Kasumi-1 (cell line): ENCODE data around the gene COPG2.
A peak's percentile ranks its signal among the peaks of the same experiment; 100 is the strongest.

ENCODE experiments used
- DNase-seq, 2 experiments: peaks; one replicate each; lab custom pipeline; 2025; lab: John Stamatoyannopoulos, UW

The COPG2 gene

DNA sequence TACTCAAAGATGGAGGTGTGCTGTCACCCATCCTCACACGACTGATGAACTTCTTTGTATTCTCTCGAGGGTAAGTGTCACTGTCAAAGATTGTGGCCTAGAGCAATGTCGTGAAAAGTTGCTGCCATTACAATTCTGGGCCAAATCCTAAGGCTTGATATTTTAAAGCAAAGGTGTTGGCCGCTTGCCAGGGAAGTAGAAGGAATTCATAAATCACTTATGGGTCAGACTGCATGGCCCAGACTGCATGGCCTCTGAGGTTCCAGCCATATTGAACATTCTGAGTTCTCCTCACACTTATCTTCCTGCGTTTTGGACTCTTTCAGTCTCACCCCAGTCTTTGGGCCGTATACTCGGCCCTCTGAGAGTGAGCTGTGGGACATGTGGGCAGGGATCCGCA, 168.1 kb downstream of the COPG2 start:
- DNase-seq, result no peak

DNA sequence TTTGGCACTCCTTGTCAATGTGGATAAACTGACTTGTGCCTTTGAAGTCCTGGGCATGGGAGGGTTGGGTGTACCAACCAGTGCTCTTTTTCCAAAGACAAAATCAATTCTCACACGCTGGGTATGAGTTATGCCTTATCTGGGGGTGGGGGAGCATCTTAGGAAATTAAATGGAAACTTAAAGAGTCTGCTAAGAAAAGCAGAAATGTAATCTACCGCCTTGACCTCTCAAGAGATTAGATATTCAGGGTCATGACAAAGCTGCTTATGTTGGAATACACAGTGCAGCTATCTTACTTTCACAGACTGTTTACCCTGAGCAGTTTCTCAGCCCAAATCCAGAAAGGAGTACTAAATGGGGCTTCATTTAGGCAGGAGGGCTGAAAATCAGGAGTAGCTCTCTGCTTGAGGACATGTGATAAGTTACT, 174.1 kb downstream of the COPG2 start:
- no peak for DNase-seq

DNA sequence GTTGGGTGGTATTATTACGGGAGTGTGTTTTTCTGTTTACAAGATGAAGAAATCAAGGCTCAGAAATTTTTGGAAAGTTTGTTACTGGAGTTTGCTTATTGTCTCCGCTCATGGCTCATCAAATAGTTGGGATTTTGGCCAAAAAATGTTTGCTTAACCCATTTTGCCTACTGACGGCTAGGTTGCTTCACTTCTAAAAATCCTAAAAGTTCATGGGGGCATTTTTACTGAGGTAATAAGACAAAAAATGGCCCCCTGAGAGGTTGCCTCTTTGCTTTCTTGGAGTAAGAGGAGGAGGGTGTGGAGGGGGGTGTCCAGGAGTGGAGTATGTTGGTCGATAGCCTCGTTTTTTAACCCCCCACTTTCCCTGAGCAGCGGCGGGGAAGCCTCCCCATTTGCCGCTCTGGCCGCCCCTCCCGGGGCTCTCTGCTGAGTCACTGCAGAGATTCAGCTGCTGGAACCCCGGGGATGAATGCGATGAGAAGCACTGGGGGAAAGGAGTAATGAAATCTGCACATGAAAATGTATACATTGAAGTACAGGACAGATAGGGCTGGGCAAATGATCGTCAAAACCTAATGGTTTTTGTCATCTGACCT, 175.2 kb downstream of the COPG2 start:
- DNase-seq, result no peak

DNA sequence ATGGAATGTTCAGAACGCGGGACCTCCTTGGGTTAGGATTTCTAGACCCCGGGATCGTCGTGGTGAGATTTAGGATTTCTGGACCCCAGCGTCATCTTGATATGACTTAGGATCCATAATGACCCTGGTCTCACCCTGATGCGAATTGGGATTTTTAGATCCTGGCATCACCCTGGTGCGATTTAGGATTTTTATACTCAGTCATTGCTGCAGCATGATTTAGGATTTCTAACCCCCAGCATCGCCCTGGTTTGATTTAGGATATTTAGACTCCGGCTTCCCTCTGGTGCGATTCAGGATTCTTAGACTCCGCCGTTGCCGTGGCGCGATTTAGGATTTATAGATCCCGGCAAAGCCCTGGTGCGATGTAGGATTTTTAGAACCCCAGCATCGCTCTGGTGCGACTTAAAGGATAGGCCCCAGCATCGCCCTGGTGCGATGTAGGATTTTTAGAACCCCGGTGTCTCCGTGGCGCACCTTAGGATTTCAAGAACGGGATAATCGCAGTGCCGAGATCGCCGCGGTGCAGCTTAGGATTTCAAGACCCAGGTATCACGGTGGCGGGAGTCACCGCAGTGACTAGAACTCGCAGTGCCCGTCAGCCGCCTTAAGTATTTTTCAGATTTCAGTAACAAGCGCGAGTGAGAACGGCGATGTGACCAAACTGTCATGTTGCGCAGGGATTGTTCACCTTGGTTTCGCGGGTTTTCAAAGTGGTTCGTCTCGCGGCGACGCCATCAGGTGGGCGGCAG, 175.8 kb downstream of the COPG2 start:
- DNase-seq, result no peak

DNA sequence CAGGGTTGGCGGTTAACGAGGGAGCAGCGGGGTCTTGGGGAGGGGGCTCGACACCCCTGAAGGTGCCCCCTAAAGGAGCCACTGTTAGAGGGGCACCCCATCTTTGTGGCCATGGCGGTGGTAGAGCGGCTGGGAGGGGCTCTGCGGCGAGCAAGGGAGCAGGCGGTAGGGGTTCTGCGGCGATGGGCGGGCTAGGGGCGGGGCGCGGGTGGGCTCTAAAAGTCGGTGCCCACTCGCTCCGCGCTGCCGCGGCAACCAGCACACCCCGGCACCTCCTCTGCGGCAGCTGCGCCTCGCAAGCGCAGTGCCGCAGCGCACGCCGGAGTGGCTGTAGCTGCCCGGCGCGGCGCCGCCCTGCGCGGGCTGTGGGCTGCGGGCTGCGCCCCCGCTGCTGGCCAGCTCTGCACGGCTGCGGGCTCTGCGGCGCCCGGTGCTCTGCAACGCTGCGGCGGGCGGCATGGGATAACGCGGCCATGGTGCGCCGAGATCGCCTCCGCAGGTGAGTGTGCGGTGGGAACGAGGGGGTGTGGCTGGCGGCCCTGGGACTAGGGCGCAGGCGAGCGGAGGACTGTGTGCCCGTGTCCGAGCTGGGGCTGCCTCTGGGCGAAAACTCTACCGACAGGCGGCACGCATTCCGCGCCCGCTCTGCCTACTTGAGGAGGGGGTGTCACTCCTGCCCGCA, 176.6 kb downstream of the COPG2 start, which contains the start of gene MEST:
TSS of gene MEST (plus strand) at position 245 of the 682 bp plus-strand sequence. CDS start at position 474, 229 bp downstream.
- DNase-seq, result no peak

DNA sequence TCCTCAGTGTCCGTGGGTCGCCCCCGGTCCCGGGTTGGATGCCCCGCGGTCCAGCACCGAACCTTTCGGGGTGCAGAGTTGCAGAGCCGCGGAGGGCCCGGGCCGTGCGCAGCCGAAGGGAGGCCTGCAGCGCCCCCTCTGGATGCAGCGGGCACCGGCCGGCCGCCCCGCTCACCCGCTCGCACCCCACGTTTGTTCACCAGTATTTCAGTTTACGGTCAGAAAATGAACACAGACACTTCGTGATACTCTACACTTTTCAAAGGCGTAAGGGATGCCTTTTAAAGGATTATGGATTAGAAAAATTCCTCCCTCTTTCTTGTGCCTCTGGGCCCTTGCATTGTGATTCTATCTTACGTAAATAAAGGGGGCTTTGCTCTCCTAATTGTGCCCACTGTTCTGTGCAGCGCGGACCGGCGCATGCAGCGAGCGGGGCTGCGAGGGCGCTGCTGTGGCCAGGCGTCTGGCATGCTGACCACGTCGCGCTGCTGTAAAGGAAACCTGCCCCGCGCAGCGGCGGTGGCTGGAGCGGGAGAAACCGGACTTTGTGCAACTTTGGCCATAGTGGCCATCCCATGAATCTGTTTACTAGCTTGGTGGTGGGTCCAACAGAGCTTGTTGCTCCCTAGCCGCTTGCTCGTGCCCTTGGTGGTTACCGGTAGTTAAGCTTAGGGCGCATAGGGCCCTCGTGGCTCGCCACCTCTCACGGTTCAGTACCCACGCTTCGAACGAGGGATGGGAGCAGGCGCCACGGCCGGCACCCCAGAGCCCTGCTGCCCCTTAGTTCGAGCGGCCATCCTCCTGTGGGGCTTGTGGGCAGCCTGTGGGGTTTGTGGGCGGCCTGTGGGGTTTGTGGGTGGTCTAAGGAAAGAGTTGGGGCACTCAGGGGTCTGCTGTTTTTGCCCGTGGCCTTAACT, 177.4 kb downstream of the COPG2 start:
- no peak for DNase-seq

DNA sequence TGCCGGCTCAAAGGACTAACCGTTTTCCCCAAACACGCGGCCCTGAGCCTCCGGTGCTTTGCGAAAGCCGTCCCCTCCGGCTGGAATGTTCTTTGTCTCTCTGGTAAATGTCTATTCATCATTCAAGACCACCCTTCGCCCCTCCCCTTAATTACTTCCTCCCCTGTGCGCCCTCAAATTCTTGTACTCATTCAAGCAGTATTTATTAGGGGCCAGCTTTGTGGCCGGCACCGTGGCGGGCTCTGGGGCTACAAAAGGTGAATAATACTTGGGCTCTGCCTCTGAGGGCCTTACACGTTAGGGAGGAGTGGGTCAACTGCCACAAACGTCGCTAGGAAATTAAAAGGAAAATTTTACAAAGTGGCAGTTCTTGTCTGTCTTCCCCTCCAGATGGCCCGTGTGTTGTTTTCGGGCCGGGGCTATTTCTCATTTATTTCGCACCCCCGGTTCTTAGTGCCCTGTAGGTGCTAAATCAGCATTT, 178.2 kb downstream of the COPG2 start:
- no peak for DNase-seq

DNA sequence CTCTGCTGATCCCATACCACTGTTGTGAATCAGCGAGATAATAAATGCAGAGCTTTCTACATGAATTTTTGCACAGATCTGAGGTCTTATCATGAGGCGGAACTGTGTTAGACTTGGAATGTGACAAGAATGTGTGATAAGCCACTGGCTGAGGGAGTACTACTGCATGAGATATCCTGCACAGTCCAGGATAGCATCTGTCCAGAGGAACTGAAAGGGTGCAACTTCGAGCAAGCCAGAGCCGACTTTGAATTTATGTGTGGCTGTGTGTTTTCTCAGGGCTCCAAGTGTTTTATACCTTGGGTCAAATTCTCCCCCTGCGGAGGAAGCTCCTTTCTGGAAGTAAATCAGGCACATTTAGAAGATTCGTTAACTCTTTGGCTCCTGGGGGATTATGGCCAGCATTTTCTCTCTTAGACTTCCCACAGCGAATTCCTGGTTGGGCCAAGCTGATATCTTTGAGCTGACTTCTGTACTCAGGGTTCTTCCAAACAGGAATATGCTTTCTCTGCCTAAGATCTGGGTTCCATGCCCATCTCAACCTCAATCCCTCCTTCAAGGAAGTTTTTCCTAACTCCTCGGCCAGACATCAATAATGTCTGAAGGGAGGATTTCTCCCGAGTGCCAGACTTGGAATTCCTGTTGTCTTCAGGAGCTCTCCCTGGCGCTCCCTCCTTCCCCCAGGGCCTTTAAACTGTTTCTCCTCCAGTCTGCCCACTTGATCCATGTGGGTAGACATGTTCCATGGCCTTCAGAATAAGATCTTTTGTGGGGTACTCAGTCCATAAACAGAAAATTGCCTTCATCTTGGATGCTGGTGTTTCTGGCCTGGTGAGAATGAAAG, 179.2 kb downstream of the COPG2 start:
- no peak for DNase-seq

GRCh38 chr7:130488392-130489139, 180.0 kb downstream of the COPG2 start:
- no peak for DNase-seq

DNA sequence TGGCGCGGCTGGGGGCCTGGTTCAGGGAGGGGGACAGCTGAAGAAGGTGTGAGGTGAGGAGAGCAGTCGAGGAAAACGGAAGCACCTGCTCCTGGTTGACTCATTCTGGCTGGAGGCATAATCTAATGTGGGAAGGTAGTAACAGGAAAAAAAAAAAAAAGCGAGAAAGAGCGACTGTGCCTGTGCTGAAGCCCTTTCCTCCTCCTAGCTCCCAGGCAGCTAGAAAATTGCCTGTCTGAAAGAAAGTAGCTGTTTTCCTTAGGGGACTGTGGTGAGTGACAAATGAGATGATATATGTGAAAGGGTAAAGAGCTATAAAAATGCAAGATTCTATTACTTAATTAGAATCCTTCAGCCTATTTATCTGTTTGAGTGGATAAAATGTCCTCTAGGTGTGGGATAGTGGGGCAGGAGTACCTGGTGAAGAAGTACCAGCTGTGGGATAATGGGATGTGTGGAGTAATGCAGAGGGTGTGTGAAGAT, 181.6 kb downstream of the COPG2 start:
- peak in 1 of 2 experiments; percentile 36 for DNase-seq

GRCh38 chr7:130486114-130486953, 182.2 kb downstream of the COPG2 start:
- peak; percentile 91 to 95 for DNase-seq

DNA sequence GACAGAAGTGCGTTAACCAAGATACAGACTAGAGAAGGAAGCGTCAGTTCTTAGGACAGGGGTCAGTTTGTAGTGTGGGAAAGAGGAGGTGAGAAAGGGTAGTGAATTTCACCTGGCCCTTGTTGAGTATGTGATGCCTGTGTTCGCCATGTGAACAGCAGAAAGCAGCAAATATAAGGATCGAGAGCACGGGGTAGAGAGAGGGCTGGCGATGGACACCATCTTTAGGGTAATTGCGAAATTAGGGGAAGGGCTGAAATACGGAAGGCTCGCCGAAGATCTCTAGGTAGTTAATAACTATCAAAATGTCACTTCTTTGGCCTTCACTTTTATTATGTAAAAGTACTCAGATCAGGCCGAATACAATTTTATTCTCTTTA, 182.8 kb downstream of the COPG2 start:
- DNase-seq, result no peak

GRCh38 chr7:130483031-130483430, 185.5 kb downstream of the COPG2 start:
- no peak for DNase-seq

- DNase-seq, result no peak
Measured at GRCh38 chr7:130481898-130482297, 186.7 kb downstream of the COPG2 start.

- peak; percentile 40 to 50 for DNase-seq
Measured at GRCh38 chr7:130479716-130480400, 188.7 kb downstream of the COPG2 start.

GRCh38 chr7:130478991-130479390, 189.6 kb downstream of the COPG2 start:
- DNase-seq, result no peak

GRCh38 chr7:130476297-130477150, 192.0 kb downstream of the COPG2 start:
- DNase-seq, result no peak
